GM12865 (cell line): Measurements from ENCODE around the gene PKD1L1.

ENCODE experiments used
- DNase-seq: peaks from one replicate; pipeline ENCODE4 v3.0.0; 2010; ENCODE audit warnings: low read depth
- H3K4me3 ChIP-seq: 2 replicates; pipeline ENCODE4 v1.5.1; 2011; ENCODE audit warnings: mild to moderate bottlenecking, low read depth, low read length, control low read depth
- TF ChIP-seq, protein P1 (sequence below): IDR thresholded peaks from 2 replicates; pipeline ENCODE4 v1.5.1; 2011; ENCODE audit warnings: low read length, control low read depth, low read depth, inconsistent platforms; ENCODE audit not compliant: insufficient read depth; ENCODE audit errors: missing control alignments

PKD1L1 gene

GRCh38 chr7:47908720-47909119 lies 39.5 kb downstream of the PKD1L1 start:
- TF ChIP-seq, protein P1, sequence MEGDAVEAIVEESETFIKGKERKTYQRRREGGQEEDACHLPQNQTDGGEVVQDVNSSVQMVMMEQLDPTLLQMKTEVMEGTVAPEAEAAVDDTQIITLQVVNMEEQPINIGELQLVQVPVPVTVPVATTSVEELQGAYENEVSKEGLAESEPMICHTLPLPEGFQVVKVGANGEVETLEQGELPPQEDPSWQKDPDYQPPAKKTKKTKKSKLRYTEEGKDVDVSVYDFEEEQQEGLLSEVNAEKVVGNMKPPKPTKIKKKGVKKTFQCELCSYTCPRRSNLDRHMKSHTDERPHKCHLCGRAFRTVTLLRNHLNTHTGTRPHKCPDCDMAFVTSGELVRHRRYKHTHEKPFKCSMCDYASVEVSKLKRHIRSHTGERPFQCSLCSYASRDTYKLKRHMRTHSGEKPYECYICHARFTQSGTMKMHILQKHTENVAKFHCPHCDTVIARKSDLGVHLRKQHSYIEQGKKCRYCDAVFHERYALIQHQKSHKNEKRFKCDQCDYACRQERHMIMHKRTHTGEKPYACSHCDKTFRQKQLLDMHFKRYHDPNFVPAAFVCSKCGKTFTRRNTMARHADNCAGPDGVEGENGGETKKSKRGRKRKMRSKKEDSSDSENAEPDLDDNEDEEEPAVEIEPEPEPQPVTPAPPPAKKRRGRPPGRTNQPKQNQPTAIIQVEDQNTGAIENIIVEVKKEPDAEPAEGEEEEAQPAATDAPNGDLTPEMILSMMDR = no peak
- no peak overlapping the region for H3K4me3 ChIP-seq
- no peak for DNase-seq

- no peak overlapping the region for H3K4me3 ChIP-seq
- TF ChIP-seq, protein P1 = no peak
- no peak for DNase-seq
Observed at GRCh38 chr7:47907981-47908616, 40.2 kb downstream of the PKD1L1 start.

DNA sequence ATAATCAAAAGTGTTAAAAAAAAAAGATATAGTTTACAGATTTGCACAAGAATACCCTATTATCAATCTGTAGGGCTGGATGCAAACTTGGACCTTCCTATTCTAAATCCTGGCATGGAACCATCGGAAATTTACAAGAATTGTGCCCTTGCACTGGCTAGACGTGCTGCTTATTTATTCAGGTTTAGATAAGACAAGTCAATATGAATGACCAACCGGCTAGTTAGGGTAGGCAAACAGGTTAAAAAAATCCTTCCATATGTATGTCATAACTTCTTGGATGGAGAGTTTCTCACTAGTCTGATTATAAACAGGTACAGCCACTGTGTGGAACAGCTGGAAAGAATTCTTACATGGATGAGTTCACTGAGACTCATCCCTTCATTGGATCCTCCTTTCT lies 41.4 kb downstream of the PKD1L1 start:
- DNase-seq = no peak
- TF ChIP-seq, protein P1 = no peak
- no peak overlapping the region for H3K4me3 ChIP-seq

- no peak for DNase-seq
- H3K4me3 ChIP-seq = no peak overlapping the region
- TF ChIP-seq, protein P1 = no peak
Observed at GRCh38 chr7:47905076-47905920, 43.0 kb downstream of the PKD1L1 start.

- no peak for DNase-seq
- TF ChIP-seq, protein P1 = no peak
- H3K4me3 ChIP-seq = no peak overlapping the region
Observed at GRCh38 chr7:47902013-47902412, 46.3 kb downstream of the PKD1L1 start.

DNA sequence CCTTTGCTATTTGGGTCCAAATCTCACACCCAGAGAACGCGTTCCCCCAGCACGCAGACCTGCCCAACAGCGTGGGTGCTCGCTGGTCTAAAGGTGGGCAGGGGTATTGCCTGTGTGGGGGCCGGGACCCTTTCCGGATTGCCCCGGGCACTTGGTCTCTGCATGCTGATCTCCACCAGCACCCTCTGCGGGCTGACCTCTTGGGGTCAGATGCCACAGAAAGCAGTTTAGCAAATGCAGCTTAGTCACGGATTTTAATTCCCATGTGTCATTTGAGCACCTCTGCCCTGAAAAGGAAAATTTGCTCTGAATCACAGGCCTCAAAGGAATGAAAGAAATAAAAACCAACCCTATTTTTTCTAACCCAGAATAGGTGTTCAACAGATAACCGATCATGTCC lies 46.7 kb downstream of the PKD1L1 start:
- TF ChIP-seq, protein P1 = no peak
- no peak overlapping the region for H3K4me3 ChIP-seq
- DNase-seq = no peak

DNA sequence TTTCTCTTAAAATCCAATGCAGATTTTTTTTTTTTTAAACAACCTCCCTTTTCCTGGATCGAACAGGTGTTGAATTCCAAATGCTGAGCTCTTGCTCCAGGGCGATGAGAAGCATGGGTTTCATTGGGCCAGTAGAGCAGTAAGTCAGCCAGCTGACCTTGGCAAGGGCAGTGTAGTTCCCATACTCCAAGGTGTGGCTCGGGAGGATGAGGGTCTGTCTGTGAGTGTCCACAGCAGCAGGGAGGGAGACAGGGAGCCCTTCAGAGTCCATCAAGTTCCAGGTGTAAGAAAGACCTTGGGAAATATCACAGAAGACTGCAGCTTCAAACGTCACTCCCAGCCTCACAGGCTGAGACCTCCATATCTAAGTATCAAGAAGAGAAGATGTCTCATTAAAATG lies 50.4 kb downstream of the PKD1L1 start:
- H3K4me3 ChIP-seq = no peak overlapping the region
- DNase-seq = no peak
- TF ChIP-seq, protein P1 = no peak
